AG09309 (cell line): ENCODE results near the gene FOXL2NB.

Experiments
- DNase-seq: peaks from one replicate; pipeline ENCODE4 v3.0.0-alpha.2; 2010; ENCODE audit warnings: low read depth
- H3K4me3 ChIP-seq: 2 replicates; pipeline ENCODE4 v1.5.1; 2011; ENCODE audit warnings: mild to moderate bottlenecking, low read depth, low read length, moderate library complexity; ENCODE audit not compliant: control insufficient read depth
- CTCF ChIP-seq: IDR thresholded peaks from 2 replicates; pipeline ENCODE4 v1.5.1; 2011; ENCODE audit warnings: mild to moderate bottlenecking, low read depth, low read length, inconsistent platforms; ENCODE audit not compliant: insufficient read depth, control insufficient read depth; ENCODE audit errors: missing control alignments

The FOXL2NB gene

GRCh38 chr3:138995706-138996105 is 48.7 kb downstream of the FOXL2NB start:
- H3K4me3 ChIP-seq = no peak overlapping the region
- DNase-seq = no peak
- TF ChIP-seq CTCF = no peak
